ENCODE measurements around the gene PLEKHG1.
A peak's percentile ranks its signal among the peaks of the same experiment; 100 is the strongest.

PLEKHG1 gene

DNA sequence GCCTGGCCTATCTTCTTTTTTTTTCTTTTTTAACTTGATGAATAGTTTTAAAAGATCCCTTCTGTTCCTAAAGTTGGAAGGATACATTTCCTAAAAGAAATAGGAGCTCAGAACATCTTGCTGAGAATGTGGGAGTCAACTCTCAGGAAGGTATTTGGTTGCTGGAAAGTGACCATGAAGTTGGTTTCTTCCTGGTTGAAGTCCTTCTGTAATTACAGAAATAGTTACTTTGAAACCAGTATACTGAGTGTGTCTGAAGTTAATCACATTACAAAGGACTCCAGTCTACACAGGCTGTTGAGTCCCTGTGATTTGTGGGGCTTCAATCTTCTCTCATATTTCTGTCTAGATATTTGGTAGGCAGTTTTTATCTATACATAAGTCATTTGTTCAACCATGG, 9.8 kb upstream of the PLEKHG1 start:
- Histone ChIP-seq H3K27ac (ENCODE audit: low read depth, low read length, severe bottlenecking) (no peak overlapping the region), H3K36me3 (ENCODE audit: control insufficient read depth, insufficient read depth, low read length) (no peaks in the 10 kb centered on the region), H3K4me3 (ENCODE audit: extremely low read depth, insufficient read depth, low read length, poor library complexity, severe bottlenecking) (no peak overlapping the region), H3K9me3 (ENCODE audit: control insufficient read depth, low read length) (no peaks in the 10 kb centered on the region), H3K4me1 (ENCODE audit: control insufficient read depth, insufficient read depth, low read length, poor library complexity, severe bottlenecking) (no peaks in the 10 kb centered on the region)

DNA sequence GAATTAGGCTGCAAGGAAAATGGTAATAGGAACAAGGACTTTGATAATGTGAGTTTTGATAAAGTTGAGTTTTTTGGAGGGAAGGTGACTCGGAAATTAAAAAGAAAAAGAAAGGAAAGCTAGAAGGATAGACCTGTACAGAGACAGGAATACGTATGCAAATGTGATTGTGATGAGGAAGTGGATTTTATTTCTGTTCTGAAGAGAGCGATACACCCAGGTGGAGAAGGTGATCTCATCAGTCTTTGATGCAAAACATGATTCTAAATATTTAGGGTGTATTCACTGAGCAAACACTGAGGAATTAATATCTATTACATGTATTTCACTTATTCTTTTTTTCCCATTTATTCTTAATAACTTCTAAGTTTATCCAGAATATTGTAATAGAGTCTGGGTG, 9.2 kb upstream of the PLEKHG1 start:
- H3K27ac ChIP-seq (ENCODE audit: low read depth, low read length, severe bottlenecking), result no peak overlapping the region
- H3K4me1 ChIP-seq (ENCODE audit: control insufficient read depth, insufficient read depth, low read length, poor library complexity, severe bottlenecking), result no peaks in the 10 kb centered on the region
- no peaks in the 10 kb centered on the region for H3K36me3 ChIP-seq (ENCODE audit: control insufficient read depth, insufficient read depth, low read length)
- 87 to 89% methylated on average over 2 to 3 of the region's 3 CpGs for WGBS, 2 experiments (ENCODE audit: insufficient coverage in 2 of 2)
- no peaks in the 10 kb centered on the region for H3K9me3 ChIP-seq (ENCODE audit: control insufficient read depth, low read length)
- H3K4me3 ChIP-seq (ENCODE audit: extremely low read depth, insufficient read depth, low read length, poor library complexity, severe bottlenecking), result no peak overlapping the region

DNA sequence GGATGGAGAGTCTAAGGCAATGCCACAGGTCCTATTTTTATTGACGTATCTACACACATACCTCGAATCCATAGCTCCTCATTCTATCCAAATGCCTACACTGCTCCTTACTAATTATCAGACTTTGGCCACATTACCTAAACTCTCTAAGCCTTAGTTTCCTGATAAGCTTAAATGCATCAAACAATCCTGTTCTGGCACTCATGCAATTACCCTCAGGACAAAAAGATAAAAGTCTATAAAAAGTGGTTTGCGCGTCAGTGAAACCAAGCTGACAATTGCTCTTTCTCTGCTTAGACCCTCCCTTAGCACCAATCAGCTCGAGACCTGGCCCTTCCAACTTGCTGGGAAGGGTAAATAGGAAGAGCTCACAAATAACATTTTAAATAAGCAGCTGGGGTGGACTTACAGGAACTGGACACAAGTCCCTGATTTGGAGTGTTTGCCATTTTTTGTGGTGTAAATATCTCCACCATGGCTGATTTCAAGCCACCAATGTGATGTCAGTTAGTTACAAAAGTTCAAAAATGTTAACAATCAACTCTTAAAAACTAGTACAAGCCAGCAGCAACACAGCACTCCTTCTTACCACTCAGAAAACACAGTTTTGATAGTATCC, 7.2 kb upstream of the PLEKHG1 start:
- no peaks in the 10 kb centered on the region for H3K36me3 ChIP-seq (ENCODE audit: control insufficient read depth, insufficient read depth, low read length)
- H3K9me3 ChIP-seq (ENCODE audit: control insufficient read depth, low read length), result no peaks in the 10 kb centered on the region
- WGBS, 2 experiments (ENCODE audit: insufficient coverage in 2 of 2), result 86 to 91% methylated on average over 2 to 4 of the region's 5 CpGs
- H3K4me1 ChIP-seq (ENCODE audit: control insufficient read depth, insufficient read depth, low read length, poor library complexity, severe bottlenecking), result no peaks in the 10 kb centered on the region
- no peak overlapping the region for H3K27ac ChIP-seq (ENCODE audit: low read depth, low read length, severe bottlenecking)
- no peak overlapping the region for H3K4me3 ChIP-seq (ENCODE audit: extremely low read depth, insufficient read depth, low read length, poor library complexity, severe bottlenecking)

GRCh38 chr6:150593119-150593518, 6.6 kb upstream of the PLEKHG1 start:
- Histone ChIP-seq H3K4me3 (ENCODE audit: extremely low read depth, insufficient read depth, low read length, poor library complexity, severe bottlenecking) (no peak overlapping the region), H3K27ac (ENCODE audit: low read depth, low read length, severe bottlenecking) (no peak overlapping the region), H3K9me3 (ENCODE audit: control insufficient read depth, low read length) (no peaks in the 10 kb centered on the region), H3K36me3 (ENCODE audit: control insufficient read depth, insufficient read depth, low read length) (no peaks in the 10 kb centered on the region), H3K4me1 (ENCODE audit: control insufficient read depth, insufficient read depth, low read length, poor library complexity, severe bottlenecking) (no peaks in the 10 kb centered on the region)
- WGBS, 2 experiments (ENCODE audit: insufficient coverage in 2 of 2), result 84 to 96% methylated on average over 2 of the region's 4 CpGs

DNA sequence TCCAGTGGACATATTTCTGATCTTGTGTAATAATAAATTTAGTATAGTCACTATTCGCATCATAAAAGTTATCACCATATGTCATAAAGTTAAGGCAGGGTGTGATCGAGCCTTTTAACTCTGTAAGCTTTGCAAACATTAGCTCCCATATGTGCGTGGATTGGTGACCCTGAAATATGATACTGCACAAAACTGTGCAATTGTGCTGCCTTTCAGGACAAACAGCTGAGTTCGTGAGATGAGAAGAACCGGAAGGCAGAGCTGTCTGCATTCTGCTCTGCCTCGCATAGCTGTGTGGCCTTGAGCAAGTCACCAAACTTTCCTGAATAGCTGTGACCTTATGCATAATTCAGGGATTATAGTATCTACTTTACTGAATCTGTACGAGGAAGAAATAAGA, 3.2 kb upstream of the PLEKHG1 start:
- Histone ChIP-seq H3K9me3 (ENCODE audit: control insufficient read depth, low read length) (no peaks in the 10 kb centered on the region), H3K4me3 (ENCODE audit: extremely low read depth, insufficient read depth, low read length, poor library complexity, severe bottlenecking) (no peak overlapping the region), H3K27ac (ENCODE audit: low read depth, low read length, severe bottlenecking) (no peak overlapping the region), H3K4me1 (ENCODE audit: control insufficient read depth, insufficient read depth, low read length, poor library complexity, severe bottlenecking) (no peaks in the 10 kb centered on the region), H3K36me3 (ENCODE audit: control insufficient read depth, insufficient read depth, low read length) (no peaks in the 10 kb centered on the region)
- 93 to 95% methylated on average over 4 of the region's 7 CpGs for WGBS, 2 experiments (ENCODE audit: insufficient coverage in 2 of 2)

GRCh38 chr6:150598401-150598800, 1.3 kb upstream of the PLEKHG1 start:
- no peaks in the 10 kb centered on the region for H3K9me3 ChIP-seq (ENCODE audit: control insufficient read depth, low read length)
- 100% methylated on average over 3 of the region's 4 CpGs; no CpG with 5 or more reads in 1 of the 2 experiments for WGBS, 2 experiments (ENCODE audit: insufficient coverage in 2 of 2)
- H3K4me1 ChIP-seq (ENCODE audit: control insufficient read depth, insufficient read depth, low read length, poor library complexity, severe bottlenecking), result no peaks in the 10 kb centered on the region
- H3K4me3 ChIP-seq (ENCODE audit: extremely low read depth, insufficient read depth, low read length, poor library complexity, severe bottlenecking), result no peak overlapping the region
- no peaks in the 10 kb centered on the region for H3K36me3 ChIP-seq (ENCODE audit: control insufficient read depth, insufficient read depth, low read length)
- H3K27ac ChIP-seq (ENCODE audit: low read depth, low read length, severe bottlenecking), result no peak overlapping the region

DNA sequence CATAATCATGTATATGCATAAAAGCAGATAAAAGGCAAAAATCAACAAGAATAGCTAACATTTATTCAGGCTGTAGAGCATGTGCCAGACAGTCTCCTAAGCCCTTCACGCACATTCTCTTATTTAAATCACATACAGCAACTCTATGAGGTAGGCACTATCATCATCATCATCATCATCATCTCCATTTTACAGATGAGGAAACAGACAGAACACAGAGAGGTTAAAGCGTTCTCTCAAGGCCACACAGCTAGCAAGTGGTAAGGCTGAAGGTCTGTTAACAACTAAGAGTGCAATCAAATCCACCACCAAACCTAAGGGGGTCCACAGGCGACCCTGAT, 857 bp upstream of the PLEKHG1 start:
- no peaks in the 10 kb centered on the region for H3K36me3 ChIP-seq (ENCODE audit: control insufficient read depth, insufficient read depth, low read length)
- H3K4me3 ChIP-seq (ENCODE audit: extremely low read depth, insufficient read depth, low read length, poor library complexity, severe bottlenecking), result no peak overlapping the region
- WGBS, 2 experiments (ENCODE audit: insufficient coverage in 2 of 2), result 67 to 94% methylated on average over 2 to 3 of the region's 3 CpGs

GRCh38 chr6:150600010-150600300, 270 bp downstream of the PLEKHG1 start:
- Histone ChIP-seq H3K4me3 (ENCODE audit: extremely low read depth, insufficient read depth, low read length, poor library complexity, severe bottlenecking) (peak overlapping the region; percentile 66), H3K36me3 (ENCODE audit: control insufficient read depth, insufficient read depth, low read length) (no peaks in the 10 kb centered on the region), H3K4me1 (ENCODE audit: control insufficient read depth, insufficient read depth, low read length, poor library complexity, severe bottlenecking) (no peaks in the 10 kb centered on the region), H3K27ac (ENCODE audit: low read depth, low read length, severe bottlenecking) (no peak overlapping the region), H3K9me3 (ENCODE audit: control insufficient read depth, low read length) (no peaks in the 10 kb centered on the region)
- WGBS, 2 experiments (ENCODE audit: insufficient coverage in 2 of 2), result 0% methylated on average over 8 of the region's 38 CpGs; no CpG with 5 or more reads in 1 of the 2 experiments

More for the DNA sequence above, 857 bp upstream of the PLEKHG1 start:
- no peaks in the 10 kb centered on the region for H3K9me3 ChIP-seq (ENCODE audit: control insufficient read depth, low read length)
- no peaks in the 10 kb centered on the region for H3K4me1 ChIP-seq (ENCODE audit: control insufficient read depth, insufficient read depth, low read length, poor library complexity, severe bottlenecking)
- H3K27ac ChIP-seq (ENCODE audit: low read depth, low read length, severe bottlenecking), result no peak overlapping the region

DNA sequence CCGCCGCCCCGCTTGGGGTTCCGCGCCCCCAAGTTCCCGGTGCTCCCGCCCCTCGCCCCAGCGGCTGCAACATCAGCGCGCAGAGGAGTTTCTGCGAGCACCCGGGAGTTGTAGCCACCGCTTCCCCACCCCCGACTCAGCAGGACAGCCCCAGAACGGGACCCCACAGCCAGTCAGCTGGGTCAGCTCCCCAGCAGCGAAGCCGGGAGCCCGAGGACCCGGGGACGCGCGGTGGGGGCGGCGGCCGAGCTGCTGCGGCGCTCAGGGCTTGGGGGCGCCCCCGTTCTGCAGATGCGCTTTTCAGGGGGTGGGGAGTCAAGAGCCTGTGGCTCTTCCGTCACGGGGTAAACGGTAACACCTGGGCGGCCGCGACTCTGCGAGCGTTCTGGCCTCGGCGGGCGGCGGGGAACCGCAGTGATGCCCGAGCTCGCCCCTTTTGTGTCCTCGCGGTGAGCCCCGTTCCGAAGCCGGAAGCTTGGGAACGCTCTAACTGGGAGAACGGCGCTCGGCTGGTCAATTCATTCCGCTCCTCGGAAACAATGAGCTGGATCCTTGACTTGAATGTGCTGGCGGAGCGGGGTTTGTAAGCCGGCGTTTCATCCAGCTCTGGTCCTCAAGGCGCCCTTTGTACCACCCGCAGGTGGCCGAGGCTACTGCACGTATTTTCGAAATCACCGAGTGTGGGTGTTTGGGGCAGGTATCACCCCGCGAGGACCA, 774 bp downstream of the PLEKHG1 start:
- no peak overlapping the region for H3K27ac ChIP-seq (ENCODE audit: low read depth, low read length, severe bottlenecking)
- H3K4me1 ChIP-seq (ENCODE audit: control insufficient read depth, insufficient read depth, low read length, poor library complexity, severe bottlenecking), result no peaks in the 10 kb centered on the region
- H3K9me3 ChIP-seq (ENCODE audit: control insufficient read depth, low read length), result no peaks in the 10 kb centered on the region
- no peaks in the 10 kb centered on the region for H3K36me3 ChIP-seq (ENCODE audit: control insufficient read depth, insufficient read depth, low read length)
- H3K4me3 ChIP-seq (ENCODE audit: extremely low read depth, insufficient read depth, low read length, poor library complexity, severe bottlenecking), result peak overlapping the region; percentile 66
- 0 to 1% methylated on average over 47 to 57 of the region's 69 CpGs for WGBS, 2 experiments (ENCODE audit: insufficient coverage in 2 of 2)

DNA sequence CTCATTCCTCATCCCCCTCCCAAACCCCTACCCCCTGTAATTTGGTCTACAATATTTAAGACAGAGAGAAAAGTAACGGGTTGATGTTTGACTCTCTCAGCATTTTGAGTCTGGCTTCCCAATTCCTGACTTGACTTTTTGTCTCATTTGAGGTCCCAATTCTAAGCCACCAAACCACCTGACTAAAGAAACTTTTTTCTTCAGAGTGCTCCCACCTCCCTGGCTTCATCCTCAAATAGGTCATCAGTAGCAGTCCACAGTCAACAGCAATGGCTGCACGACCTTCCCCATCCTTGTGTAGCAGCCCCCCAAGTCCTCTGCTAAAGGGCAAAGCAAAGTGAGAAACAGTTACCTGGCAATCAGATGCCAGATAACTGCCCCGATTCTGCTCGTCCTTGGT, 1.8 kb downstream of the PLEKHG1 start:
- Histone ChIP-seq H3K4me1 (ENCODE audit: control insufficient read depth, insufficient read depth, low read length, poor library complexity, severe bottlenecking) (no peaks in the 10 kb centered on the region), H3K9me3 (ENCODE audit: control insufficient read depth, low read length) (no peaks in the 10 kb centered on the region), H3K36me3 (ENCODE audit: control insufficient read depth, insufficient read depth, low read length) (no peaks in the 10 kb centered on the region), H3K27ac (ENCODE audit: low read depth, low read length, severe bottlenecking) (no peak overlapping the region), H3K4me3 (ENCODE audit: extremely low read depth, insufficient read depth, low read length, poor library complexity, severe bottlenecking) (peak overlapping the region; percentile 66)
- 76 to 77% methylated on average over 3 to 4 of the region's 4 CpGs for WGBS, 2 experiments (ENCODE audit: insufficient coverage in 2 of 2)

DNA sequence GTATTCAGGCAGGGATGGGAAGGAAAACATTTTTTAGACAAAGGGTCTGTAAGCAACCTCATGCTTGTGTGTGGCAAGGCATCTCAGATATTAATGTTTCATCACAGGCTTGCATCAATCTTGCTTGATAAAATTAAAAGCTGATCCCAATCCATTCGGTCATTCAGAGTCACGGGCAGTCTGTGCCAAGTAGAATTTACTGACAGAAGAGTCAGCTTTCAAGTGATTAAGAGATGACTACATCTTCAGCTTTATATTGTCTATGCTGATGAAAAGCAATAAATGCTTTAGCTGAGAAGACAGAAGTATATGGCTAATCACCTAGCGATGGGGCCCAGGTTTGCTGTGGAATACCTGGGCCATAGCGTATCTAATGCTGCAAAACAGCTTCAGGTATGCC, 3.5 kb downstream of the PLEKHG1 start:
- Histone ChIP-seq H3K36me3 (ENCODE audit: control insufficient read depth, insufficient read depth, low read length) (no peaks in the 10 kb centered on the region), H3K9me3 (ENCODE audit: control insufficient read depth, low read length) (no peaks in the 10 kb centered on the region), H3K27ac (ENCODE audit: low read depth, low read length, severe bottlenecking) (no peak overlapping the region), H3K4me1 (ENCODE audit: control insufficient read depth, insufficient read depth, low read length, poor library complexity, severe bottlenecking) (no peaks in the 10 kb centered on the region), H3K4me3 (ENCODE audit: extremely low read depth, insufficient read depth, low read length, poor library complexity, severe bottlenecking) (no peak overlapping the region)
- WGBS, 2 experiments (ENCODE audit: insufficient coverage in 2 of 2), result 93 to 94% methylated on average over 3 to 4 of the region's 4 CpGs

Data from mesodermal cell (in vitro differentiated cells).